GM19438 (cell line): ENCODE results near the gene STXBP2.
"Not testable (repeated sequence)": the region's sequence is repeated elsewhere in the genome, so short reads cannot be mapped to it uniquely, and the experiment has no call there.

Experiments used
- ATAC-seq: cut with Tn5 transposase; IDR thresholded peaks from one replicate; pipeline ENCODE4 v1.9.1; 2021; ENCODE audit warnings: low read depth; ENCODE audit not compliant: unreplicated experiment

The STXBP2 gene

DNA sequence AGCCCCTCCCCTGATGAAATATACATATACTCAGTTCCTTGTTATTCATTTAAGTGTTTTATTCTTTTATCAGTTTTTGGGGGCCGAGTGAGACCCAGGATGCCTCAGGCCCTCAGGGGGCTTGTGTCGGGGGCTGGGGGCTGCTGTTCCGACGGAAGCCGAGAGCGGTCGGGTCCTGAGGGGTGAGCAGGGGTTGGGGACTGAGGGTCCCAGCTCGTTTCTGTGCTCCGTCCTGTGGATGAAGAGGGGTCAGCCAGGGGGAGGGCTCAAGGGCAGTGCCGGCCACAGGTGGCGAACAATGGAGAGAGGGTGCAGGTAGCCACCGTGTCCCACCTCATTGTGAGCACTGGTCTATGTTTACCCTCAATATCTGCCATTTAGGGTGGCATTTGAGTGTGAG is 5.3 kb upstream of the STXBP2 start:
- ATAC-seq: no peak

DNA sequence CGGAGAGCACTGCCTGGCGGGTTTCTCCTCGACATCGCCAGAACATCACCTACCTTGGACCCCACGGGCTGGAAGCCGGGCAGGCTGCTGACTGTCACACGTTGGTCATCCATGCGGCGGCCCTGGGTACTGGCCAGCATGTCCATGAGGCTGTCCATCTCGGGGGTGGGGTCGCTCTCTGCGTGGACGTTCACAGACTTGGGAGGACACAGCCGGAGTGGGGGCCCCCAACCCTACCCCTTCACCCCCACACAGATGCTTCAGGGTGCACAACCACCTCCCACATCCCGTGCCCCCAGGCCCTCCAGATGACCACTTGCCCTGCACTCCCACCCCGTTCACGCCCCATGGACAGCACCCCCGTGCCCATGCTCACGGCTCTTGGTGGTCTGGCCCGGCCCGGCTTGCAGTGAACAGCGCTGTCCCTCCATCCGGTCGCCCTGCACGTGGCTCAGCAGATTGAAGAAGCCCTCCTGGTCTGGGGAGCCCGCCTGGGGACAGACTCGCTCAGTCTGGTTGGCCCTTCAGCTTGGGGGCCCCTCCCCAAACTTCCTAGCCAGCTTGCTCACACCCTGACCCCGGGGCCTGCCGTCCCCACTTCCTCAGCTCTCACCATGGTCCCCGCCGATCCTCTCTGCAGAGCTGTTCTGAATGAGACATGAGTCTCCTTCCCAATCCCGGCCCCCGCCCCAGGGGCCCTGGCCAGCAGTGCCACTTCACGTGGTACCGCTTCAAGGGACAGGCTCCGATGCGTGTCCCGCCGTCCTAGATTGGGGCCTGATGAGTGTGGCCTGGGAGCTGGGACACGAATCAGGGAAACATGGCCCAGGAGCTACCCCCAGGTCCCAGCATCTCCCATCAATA is 4.3 kb upstream of the STXBP2 start:
- ATAC-seq: no peak

DNA sequence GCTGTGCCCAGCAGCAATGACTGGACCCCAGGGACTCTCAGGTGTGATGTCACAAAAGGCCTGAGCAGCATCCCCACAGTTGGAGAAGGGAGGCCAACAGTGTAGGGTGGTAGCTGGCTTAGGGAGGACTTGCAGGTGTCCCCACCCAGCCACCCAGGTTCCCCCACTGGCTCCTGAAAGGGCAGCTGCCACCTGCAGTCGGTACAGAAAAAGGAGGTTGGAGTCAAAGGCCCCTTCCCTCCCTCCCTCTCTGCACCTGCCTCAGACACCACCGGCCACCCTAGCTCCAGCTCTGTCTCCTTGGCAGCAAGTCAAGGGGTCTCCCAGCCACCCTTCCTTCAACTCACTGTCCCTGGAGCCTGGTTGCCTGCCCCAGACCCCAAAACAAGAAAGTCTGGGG is 3.2 kb upstream of the STXBP2 start, which contains the start of gene PCP2:
PCP2 (minus strand) TSS at position 22 of the 400 bp plus-strand sequence. CDS start 262 bp downstream, outside the sequence.
- ATAC-seq: no peak

DNA sequence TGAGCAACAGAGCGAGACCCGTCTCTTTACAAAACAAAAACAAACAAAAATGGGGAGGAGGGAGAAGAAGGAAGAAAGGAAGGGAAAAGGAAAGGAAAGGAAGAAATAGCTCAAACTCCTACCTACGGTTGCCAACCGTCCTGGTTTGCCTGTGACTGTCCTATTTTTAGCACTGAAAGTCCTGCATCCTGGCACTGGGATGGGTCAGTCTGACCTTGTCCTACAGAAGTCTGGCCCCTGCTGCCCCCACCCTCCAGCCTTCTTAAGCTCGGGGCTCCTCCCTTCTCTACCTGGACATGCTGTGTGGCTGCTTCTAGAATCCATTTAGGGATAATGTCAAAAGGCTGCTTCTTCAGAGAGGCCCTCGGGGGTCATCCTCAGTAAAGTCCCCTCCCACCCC is 1.2 kb upstream of the STXBP2 start:
- no peak for ATAC-seq

DNA sequence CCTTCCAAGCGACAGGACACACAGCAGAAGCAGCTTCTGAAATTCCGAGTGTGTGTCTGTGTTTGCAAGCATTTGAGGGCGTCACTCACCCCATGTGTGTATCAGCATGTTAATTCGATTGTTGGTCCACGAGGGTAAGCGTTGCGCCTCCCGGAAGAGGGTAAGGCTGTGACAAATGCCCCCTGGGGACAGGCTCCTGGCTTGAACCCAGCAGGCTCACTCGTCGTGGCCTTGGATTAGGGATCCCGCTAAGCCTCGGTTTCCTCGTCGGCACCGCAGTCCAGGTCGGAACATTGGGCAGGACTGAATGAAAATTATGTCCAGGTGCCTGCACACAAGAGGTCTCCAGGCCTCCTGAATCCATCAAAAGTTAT is 606 bp upstream of the STXBP2 start:
- no peak for ATAC-seq

DNA sequence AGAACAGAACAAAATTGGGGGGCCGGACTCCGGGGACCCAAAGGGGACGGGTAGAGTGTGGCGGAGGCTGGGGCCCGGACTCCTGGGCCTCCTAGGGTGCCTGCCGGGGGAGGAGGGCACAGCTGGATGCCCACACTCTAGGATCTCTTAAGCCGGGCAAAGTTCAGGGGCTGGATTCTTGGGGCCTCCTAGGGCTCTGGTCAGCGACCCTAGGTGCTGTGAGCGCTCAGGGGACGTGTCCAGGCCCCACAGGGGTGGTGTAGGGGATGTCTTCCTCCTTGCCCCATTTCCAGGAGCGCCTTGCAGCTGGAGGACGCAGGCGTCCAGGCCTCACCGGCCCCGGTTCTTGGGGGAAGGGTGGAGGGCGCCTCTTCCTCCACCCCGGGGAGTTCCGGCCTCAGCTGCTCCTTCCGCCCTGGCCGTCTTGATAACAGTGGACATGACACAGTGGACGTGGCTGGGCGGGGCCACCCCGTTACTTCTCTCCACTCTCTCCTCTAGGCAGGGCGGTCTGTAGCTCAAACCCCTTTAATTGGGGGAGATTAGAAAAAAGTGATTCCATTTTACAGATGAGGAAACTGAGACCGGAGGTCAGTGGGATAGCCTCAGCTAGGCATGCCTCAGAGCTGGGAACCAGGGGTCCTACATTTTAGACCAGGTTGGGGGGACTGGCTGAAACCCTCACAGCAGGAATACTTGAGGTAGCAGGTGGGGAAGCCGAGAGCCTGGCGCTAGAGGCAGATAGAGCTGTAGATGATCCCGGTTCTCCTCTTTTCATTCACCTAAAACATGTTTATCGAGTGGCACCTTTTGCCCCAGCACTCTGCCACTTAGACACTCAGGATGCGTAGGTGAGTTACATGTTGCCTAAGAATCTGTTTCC is 705 bp downstream of the STXBP2 start:
- peak; percentile 28 for ATAC-seq

DNA sequence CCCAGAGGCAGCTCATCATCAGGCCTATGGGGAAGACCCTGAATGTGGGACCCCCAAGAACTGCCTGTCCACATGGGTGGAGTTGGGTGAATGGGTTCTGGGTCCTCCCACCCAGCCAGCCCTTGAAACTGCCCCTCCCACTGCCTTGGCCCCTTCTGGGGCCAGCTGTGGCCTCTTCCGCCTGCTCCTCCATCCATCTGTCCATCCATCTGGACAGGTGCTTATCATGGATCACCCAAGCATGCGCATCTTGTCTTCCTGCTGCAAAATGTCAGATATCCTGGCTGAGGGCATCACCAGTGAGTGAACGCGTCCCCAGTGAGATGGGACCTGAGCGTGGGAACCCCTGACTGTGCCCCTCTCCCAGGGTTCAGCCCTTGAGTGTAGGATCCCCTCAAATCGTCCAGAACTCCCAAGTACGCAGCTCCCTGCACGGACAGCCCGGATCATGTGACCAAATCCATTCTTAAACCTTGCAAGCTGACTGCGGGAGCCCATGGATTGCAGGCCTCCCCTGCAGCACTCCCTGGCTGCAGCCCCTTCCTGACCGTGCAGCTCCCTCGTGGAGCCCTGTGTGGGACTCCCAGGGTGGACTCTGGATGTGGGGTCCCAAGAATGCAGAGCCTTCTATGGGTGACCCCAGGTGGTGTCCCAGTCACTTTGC is 2.0 kb downstream of the STXBP2 start:
- ATAC-seq: no peak

DNA sequence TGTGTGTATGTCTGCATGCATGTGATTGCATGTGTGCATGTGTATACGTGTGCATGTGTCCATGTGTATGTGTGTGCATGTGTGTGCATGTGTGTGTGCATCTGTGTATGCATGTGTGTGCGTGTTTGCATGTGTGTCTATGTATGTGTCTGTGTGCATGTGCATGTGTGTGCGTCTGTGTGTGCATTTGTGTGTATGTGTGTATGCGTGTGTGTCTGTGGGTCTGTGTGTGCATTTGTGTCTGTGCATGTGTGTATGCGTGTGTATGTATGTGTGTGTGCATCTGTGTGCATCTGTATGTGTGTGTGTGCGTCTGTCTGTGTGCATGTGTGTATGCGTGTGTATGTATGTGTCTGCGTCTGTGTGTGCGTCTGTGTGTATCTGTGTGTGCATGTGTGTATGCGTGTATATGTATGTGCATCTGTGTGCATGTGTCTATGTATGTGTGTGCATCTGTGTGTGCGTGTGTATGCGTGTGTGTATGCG is 3.0 kb downstream of the STXBP2 start:
- no peak for ATAC-seq

DNA sequence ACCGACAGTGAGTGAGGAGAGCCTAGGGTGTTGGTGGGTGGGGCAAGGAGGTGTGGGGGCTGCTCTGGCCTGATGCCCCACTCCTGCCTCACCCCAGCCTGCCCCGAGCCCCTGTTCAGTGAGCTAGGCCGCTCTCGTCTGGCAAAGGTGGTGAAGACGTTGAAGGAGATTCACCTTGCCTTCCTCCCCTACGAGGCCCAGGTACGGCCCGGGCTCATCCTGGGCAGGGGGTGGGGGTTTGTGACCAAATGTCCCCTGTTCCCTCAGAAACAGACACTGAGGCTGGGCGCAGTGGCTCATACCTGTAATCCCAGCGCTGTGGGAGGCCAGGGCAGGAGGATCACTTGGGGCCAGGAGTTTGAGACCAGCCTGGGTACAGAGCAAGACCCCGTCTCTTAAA is 3.9 kb downstream of the STXBP2 start:
- ATAC-seq: no peak

DNA sequence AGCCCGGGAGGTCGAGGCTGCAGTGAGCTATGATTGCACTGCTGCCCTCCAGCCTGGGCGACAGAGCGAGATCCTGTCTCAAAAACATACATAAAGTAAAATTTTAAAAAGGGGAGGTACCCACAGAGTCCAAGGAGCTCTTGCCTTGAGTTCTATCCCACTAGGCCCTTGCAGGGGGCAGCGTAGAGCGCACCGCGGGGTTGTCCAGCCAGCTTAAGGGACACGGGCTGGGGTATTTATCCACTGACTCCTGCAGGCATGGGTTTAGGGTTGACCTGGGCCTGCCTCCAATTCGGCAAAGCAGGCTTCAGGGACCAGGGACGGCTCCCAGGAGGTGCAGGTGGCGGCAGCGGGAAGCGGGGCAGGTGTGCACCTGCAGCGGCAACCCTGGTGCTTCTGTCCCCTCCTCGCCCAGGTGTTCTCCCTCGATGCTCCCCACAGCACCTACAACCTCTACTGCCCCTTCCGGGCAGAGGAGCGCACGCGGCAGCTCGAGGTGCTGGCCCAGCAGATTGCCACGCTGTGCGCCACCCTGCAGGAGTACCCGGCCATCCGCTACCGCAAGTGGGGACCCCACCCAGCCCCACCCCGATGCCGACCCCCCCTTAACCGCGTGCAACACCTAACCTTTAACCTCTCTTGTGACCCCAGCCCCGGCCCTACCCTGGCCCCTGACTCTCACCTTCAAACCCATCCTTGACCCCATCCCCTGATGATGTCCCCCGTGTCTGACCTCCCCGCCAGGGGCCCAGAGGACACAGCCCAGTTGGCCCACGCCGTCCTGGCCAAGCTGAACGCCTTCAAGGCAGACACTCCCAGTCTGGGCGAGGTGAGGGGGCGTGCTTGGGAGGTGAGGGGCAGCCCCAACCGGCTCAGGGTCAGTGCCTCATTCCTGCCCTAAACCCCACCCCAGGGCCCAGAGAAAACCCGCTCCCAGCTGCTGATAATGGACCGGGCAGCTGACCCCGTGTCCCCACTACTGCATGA is 4.7 kb downstream of the STXBP2 start:
- no peak for ATAC-seq

DNA sequence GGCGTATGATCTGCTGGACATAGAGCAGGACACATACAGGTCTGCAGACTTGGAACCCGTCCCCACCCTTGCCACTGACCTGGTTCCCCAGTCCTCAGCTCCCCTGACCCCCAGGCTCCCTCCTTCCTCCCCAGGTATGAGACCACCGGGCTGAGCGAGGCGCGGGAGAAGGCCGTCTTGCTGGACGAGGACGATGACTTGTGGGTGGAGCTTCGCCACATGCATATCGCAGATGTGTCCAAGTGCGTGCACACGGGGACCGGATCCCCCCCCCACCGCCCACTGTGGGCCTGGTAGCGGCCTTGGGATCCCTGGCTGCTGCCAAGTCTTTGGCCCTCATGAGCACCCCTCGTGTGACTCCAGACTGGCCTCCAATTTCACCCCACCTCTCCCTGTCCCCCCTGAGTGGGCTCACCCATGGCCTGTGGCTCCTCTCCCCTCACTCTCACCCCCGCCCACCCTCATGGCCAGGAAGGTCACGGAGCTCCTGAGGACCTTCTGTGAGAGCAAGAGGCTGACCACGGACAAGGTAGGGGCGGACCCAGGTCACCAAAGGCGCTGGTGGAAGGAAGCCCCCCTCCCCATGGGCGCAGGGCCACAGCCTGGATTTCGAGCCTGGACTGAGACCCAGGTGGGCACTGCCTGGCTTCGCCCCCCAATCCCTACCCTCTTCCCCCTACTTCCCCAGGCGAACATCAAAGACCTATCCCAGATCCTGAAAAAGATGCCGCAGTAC is 5.6 kb downstream of the STXBP2 start:
- no peak for ATAC-seq

DNA sequence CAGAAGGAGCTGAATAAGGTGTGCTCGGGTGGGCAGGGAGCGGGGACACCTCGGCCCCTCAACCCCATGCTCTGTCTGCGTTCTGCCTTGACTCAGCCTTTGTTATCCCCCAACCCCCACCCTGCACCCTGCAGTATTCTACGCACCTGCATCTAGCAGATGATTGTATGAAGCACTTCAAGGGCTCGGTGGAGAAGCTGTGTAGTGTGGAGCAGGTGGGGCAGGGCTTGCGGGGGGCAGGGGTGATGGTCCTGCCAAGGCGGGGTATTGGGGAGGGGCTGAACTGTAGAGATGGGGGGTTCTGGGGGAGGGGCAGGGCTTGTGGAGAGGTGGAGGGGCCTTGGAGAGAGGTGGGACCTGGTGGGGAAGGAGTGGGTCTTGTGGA is 6.1 kb downstream of the STXBP2 start:
- no peak for ATAC-seq

DNA sequence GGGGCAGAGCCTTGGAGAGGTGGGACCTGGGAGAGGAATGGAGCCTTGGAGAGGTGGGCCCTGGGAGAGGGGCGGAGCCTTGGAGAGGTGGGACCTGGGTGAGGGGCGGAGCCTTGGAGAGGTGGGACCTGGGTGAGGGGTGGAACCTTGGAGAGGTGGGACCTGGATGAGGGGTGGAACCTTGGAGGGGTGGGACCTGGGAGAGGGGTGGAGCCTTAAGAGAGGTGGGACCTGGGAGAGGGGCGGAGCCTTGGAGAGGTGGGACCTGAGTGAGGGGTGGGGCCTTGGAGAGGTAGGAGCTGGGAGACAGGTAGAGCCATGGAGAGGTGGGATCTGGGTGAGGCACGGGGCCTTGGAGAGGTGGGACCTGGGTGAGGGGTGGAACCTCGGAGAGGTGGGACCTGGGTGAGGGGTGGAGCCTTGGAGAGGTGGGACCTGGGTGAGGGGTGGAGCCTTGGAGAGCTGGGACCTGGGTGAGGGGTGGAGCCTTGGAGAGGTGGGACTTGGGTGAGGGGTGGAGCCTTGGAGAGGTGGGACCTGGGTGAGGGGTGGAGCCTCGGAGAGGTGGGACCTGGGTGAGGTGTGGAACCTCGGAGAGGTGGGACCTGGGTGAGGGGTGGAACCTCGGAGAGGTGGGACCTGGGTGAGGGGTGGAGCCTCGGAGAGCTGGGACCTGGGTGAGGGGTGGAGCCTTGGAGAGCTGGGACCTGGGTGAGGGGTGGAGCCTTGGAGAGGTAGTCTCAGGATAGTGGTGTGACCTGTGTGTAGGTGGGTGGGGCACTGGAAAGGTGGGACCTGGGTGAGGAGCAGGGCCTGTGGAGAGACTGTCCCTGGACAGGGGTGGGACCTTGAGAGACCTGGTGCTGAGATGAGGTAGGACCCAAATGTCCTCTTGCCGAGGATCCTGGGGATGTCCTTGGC is 7.0 kb downstream of the STXBP2 start:
- not testable (repeated sequence) for ATAC-seq

DNA sequence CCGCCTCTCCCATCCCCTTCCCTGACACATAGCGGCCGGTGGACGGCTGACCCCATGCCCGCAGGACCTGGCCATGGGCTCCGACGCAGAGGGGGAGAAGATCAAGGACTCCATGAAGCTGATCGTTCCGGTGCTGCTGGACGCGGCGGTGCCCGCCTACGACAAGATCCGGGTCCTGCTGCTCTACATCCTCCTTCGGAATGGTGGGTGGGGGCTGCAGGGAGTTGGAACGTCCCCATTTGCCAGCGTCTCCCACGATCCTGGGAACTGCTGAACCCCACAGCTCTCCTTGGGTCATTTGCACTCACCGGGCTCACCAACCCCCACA is 7.6 kb downstream of the STXBP2 start:
- ATAC-seq: no peak

DNA sequence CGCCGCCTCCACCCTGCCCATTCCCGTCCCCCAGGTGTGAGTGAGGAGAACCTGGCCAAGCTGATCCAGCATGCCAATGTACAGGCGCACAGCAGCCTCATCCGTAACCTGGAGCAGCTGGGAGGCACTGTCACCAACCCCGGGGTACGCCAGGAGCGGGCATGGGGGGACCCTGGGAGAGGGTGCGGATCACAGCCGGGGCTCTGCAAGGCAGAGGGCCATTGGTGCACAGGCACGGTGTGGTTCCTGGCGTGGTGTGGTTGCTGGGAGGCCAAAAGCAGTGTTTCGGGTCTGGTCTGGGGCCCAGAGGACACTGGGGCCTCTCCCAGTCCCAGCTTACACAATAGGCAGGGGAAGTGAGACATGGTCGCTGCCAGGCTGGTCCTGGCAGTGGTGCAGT is 8.3 kb downstream of the STXBP2 start:
- no peak for ATAC-seq

DNA sequence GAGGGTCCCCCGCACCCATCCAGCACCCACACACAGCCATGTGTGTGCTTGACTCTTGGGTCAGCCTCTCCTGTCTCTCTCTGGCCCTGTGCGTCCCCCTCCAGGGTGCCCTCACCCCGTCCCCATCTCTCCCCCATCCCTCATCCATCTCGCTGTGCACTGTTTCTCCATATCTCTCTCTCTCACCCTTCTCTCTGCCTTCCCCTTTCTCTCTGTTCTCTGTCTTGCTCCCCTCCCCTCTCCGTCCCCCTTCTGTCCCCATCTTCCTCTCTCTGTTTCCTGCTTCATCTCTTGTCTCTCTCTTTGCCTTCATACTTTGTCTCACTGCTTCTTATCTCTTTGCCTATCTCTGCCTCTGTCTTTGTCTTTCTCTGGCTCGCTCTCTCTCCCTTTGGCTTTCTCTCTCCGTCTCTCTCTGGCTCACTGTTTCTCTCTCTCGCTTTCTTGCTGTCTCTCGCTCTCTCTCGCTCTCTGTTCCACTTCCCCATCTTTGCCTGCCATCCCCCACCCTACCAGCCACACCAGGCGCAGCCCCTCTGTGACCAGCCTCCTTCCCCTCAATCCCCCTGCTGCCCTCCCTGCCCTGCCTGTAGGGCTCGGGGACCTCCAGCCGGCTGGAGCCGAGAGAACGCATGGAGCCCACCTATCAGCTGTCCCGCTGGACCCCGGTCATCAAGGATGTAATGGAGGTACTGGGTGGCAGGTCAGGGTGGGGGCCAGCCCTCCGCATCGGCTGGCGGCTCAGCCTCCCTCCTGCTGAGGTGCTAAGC is 8.9 kb downstream of the STXBP2 start:
- no peak for ATAC-seq

DNA sequence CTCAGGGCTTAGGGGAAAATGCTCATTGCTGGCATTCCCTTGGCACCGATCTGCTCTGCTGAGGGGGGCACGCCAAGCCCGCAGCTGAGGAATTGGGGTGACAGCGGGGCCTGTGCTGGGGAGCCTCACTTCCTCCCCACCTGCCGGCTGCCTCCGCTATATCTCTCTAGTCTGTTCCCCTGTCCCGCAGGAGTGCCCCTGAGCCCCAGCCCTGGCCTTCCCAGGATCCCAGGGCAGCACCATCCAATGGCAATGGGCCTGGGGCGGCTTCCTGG is 9.5 kb downstream of the STXBP2 start:
- ATAC-seq: no peak

DNA sequence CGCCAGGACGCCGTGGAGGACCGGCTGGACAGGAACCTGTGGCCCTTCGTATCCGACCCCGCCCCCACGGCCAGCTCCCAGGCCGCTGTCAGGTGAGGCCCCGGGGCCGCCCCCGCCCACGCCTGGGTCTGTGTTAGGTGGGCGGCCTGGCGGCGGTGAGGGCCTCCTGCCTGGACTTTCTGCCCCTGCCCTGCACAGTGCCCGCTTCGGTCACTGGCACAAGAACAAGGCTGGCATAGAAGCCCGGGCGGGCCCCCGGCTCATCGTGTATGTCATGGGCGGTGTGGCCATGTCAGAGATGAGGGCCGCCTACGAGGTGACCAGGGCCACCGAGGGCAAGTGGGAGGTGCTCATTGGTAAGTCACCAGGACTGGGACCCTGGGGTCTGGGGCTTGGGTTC is 10.2 kb downstream of the STXBP2 start:
- no peak for ATAC-seq
